Spleen (tissue), 7 donors: Measurements from ENCODE around the gene CALHM2.

Source experiments
- CTCF ChIP-seq, 11 experiments: fragments of 200-600 bp in 7 of 11; fragments of 450-650 bp in 4 of 11; sonication (generic) in 4 of 11; IDR thresholded peaks in 8 of 11; conservative IDR thresholded peaks in 3 of 11; 1 replicate in 7 of 11; 2 replicates in 4 of 11; pipeline versions ENCODE4 v1.4.0 to v1.8.0; 2016 to 2021; ENCODE audit warnings: antibody characterized with exemption in 11 of 11, inconsistent platforms in 4 of 11, mild to moderate bottlenecking in 1 of 11
- POLR2A ChIP-seq, 3 donors: fragments of 450-650 bp; IDR thresholded peaks; one replicate each; pipeline ENCODE4 v1.5.1; 2017; ENCODE audit warnings: antibody characterized with exemption in 3 of 3, mild to moderate bottlenecking in 1 of 3
- donor health status: DM: no; HTN: no; CAD: no; lungs with moderate emphysema.
- donor health status: DM: no; HTN: no; CAD: no.
- donor health status: DM: no; HTN: no; CAD: no.

- TF ChIP-seq CTCF (IDR thresholded peaks at IDR 0.05 in 8 of 11, conservative IDR thresholded peaks at IDR 0.05 in 3 of 11) = no peak
- no peak for TF ChIP-seq POLR2A (IDR thresholded peaks at IDR 0.05)
Observed at GRCh38 chr10:103478671-103479070, 26.5 kb upstream of the CALHM2 start.
